ENCODE measurements around the gene SGCA.

The SGCA gene

DNA sequence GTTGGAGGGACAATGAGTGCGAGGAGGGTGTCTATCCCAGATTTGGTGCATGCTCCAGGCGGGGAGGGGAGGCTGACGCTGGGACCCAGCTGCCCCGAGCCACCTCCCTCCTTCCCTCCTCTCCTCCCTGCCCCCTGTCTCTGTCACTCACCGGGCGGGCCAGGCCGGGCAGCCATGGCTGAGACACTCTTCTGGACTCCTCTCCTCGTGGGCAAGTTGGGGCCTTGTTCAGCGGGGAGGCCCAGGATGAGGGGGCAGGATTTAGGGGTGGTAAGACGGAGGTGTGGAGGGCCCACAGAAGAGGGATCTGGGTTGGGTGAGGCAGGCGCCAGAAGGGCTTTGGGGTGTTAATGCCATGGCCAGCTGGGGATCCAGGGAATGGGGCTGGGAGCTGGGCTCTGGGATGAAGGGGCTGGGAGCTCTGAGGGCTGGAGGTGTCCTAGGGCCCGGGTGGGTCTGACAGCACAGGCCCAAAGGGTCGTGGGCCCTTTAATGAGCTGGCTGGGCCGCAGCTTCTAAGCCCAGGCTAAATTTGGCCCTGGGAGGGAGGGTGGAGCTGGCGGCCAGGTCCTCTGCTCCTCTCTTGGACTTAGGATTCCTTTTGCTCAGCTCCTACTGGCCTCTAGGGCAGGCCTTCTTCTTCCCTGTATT is at the start of gene SGCA:
Gene SGCA (plus strand): TSS at position 139 of the 651 bp plus-strand sequence. CDS start 36 bp downstream, at position 175.
- DNase-seq = no peak

DNA sequence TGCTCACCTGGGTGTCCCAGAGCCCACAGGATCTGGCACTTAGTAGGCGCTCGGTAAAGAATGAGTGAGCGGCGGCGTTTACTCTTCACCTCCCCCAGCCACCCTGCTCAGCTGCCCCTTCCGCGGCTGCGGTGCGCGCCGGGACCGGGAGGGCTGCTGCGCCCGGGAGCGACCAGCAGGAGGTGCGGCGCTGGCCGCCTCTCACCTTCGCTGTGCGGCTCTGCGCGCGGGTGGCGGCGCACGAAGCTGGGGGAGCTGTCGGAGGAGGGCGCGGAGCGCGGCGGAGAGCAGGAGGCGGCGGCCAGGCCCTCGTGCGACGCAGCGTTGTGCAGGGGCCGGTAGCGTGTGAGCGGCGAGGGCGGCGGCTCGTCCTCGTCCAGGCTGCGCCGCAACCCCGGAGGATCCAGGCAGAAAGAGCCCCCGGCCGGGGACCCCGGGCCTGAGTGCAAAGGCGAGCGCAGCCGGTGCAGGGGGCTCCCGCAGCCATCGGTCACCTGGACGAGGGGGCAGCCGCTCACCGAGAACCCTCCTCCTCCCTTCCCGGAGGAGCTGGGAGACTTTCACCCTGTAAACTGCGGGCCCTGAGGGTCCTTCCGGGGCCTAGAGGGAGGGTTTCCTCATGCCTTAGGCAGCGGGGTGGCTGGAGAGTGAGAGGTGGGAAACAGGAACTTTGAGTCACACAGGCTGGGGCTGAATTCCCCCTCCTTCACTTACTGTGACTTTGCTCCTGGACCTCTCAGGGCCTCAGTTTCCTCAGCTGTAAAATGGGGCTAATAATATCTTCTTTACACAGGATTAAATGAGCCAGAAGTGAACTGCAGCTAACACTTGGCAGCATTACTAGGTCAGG is 48.4 kb upstream of the SGCA start:
- peak; percentile 66 for DNase-seq

DNA sequence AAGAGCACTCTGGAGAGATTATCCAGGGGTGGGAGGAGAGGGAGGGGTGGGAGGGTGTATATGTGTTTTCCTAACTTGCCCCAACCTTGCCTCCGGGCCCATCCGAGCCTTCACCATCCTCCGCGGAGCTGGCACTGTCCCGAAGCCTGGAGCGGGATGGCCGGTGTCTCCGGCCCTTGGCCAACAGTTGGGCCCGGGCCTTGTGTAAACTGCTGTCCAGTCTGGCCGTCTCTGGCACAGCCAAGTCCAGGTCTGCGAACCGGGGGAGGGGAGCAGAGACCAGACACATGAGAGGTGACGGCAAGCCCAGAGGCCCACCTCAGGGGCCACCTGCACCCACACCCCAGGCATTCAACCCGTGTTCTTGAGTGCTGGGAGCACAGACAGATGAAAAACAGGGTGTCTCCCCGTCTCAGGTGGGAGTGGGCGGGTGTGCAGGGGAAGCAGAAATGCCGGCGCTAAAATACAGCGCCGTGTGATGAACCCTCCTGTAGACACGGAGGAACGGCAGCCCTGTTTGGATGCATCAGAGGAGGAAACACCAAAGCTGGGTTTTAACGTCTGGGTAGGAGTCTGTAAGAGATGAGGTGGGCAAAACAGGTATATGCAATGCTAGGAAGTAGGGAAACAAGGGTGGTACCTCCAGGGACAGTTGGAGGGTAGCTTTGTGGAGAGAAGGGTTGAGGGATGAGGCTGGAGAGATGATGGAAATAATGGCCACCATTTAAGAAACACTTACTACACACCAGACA is 47.6 kb upstream of the SGCA start:
- DNase-seq = no peak

DNA sequence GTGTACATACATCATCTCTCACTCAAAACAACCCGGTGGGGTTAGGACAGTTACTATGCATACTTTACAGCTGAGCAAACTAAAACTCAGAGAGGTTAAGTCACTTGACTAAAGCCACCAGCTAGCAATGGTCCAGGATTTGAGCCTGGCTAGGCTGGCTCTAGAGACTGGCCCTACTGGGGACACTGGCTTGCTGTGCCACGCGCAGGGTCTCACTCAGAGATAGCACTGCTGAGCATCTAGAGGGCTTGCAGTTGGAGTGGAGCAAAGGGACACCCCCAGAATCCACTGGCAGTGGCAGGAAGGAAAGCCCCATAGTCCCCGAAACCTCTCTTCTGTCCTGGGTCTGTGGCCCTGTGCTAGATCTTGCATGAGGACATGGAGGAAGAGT is 47.0 kb upstream of the SGCA start:
- no peak for DNase-seq

DNA sequence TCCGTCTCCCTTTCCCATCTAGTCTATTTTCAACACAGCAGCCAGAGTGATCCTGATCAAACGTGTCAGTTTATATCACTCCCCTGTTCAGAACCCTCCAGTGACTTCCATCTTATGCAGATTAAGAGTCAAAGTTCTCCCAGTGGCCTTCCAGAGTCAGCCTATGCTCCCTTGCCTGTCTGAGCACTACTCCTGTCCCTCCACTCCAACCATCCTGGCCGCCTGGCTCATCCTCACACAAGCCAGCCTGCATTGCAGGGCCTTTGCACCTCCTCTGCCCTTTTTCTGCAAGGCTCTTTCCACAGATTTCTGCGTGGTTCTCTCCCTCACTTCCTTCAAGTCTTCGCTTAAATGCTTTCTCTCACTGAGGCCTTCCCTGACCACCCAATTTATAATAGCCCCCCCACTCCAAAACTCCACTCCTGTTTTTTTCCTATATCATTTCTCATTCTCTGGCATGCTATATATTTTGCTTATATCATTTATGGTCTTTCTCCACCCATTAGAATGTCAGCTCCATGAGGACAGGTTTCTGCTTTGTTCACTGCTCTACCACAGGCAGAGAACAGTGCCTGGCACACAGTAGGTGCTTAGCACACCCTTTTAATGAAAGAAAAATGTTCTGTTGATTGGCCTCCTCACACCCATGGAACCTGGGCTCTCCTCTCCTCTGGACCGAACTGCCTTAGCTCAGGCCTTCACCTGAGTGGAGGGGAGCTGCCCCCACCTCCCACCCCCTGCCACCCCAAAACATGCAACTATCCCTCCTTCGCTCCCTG is 45.1 kb upstream of the SGCA start:
- no peak for DNase-seq

DNA sequence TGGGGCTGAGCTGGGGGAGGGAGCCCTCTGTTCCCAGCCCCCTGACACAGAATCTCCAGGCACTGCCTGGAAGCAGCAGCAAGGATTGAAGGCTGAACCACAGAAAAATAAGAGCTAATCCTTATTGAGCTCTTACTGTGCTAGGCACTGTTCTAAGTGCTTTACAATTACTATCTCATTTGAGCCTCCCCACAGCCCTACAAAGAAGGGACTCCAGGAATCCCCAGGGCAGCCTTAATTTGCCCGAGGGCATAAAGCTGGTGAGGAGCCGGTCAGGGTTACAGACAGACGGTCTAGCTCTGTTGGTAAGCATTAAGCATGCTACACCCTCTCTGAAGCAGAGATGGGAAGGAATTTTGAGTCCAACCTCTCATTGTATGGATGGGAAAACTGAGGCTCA is 42.9 kb upstream of the SGCA start:
- DNase-seq = no peak

DNA sequence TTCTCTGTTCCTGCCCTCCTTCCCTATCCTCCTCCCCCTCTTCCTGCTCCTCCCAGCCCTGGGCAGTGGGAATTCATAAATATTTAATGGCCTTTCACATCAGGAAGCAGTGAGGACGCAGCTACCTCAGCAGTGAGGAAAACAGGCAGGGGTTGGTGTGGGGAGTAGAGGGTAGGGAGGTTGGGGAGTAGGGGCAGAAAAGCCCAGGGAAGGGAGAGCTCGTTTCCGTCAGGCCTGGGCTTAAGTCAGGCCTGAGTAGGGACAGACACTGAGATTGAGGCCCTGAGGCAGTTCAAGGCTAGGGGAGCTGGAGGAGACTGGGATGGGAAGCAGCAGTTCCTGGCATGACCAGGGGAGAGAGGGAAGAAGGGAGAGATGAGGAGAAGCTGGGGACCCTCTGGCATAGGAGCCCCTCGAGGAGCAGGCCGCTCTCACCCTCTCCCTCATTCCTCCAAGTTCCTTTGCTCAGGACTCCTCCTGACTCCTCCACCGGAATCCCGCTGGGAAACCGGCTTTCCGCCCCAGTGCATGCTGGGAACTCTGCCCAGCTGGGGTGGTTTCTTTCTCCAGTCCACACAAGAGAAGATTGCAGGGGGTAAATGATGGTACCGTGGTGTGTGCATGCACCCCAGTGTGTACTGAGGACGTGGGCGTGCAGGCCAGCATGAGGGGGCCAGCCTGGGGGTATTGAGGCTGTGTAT is 42.0 kb upstream of the SGCA start:
- no peak for DNase-seq

DNA sequence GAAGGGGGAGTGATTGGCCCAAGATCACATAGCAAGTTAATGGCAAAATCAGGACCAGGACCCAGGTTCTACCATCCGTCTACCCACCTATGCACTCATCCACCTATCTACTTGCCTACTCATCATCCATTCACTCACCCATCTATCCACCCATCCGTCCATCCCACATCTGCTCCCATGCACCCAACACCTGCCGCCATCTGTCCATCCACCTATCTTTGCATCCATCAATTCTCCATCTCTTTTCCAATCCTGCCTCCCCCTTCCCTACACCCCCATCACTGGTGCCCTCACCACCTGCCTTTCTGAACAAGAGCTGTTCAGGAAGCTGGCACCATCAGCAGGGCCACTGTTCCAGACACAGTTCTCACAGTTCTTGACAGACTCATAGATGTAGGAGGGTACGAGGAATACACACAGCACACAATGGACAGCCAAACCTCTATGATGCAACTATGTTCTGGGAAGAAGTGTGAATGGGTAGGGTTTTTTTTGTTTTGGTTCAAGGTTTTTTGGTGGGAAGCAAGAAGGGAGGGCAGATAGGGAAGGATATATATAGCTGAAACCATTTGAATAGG is 40.3 kb upstream of the SGCA start:
- no peak for DNase-seq

DNA sequence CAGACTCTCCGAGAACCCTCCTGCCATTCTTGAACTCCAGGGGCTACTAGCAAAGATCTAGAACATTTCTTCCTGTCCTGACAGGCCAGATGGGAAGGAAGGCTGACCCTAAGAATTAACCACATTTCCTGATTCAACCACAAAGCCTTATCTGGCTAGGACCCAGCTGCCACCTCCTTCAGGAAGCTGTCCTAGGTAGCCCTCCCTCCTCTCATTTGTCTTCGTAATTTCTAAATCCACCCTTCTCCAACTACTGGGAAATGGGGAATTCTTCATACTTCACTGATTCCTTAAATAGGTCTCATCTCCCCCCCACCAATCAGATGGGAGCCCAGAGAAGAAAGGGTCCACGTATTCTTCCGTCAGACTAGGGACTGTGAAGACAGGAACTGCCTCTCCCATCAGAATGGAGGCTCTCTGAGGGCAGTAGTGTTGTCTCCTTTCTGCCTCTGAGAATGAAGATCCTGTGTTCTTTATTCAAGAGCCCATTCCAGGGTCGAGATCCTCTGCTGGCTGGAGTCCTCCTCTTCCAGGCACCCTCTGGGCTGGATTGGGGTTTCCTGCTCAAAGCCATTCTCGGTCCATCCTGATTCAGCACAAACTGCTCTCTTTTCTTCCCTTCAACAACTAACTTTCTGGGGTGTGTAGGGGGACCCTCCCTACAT is 38.0 kb upstream of the SGCA start:
- DNase-seq = no peak

DNA sequence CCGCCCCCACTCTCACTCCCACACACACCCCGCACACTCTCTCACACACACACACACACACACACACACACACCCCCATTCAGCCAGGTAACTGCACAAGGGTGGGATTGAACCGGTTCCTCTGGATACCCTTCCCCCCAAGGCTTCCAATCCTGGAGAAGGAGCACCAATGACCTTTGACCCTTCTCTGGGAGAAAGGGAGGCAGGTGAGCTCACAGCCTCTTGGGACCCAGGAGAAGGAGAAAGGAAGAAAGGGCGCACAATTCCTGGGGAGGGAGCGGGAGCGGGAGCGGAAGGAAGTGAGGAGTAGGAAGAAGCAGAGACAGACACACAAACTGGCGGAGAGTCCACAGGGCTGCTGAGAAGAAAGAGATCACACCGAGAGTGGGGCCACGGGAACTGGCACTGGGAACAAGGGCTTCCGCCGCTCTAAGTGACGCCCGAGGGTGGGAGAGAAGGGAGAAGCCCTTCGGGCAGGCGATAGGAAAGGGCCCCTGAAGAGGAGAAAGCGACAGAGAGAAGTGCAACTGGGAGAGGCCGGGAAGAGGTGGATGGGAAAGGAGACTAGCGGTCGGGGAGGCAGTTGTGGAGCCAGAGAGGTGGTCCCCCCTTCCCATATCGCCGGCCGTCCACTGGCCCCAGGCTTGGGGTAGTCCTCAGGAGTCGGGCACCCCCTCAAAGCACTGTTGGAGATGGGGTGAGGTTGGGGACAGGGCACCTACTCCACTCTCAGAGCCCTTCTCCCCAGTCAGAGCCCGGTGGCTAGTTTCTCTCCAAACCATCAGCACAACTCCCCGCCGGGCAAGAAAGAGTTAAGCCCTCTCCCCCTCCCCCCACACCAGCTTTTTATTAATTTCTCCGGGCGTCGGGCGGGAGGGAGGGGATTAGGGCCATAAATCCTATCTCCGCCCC is 37.1 kb upstream of the SGCA start:
- no peak for DNase-seq

DNA sequence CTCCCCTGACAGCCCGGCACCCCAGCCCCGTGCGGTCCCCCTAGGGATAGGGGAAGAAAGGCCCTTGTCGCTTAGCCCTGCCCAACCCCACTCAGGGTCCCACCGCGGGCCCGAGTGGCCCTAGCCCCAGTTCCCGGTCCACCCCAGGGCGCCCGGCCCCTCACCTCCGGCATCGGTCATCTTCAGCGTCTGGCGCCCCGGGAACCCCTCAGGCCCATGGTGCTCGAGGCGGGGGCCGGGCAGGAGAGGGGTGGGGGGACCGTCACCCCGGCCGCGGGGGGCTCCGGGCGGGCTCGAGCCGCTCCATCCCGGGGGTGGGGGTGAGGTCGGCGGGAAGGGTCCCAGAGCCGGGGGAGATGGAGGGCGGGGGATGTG is 36.5 kb upstream of the SGCA start:
- no peak for DNase-seq

DNA sequence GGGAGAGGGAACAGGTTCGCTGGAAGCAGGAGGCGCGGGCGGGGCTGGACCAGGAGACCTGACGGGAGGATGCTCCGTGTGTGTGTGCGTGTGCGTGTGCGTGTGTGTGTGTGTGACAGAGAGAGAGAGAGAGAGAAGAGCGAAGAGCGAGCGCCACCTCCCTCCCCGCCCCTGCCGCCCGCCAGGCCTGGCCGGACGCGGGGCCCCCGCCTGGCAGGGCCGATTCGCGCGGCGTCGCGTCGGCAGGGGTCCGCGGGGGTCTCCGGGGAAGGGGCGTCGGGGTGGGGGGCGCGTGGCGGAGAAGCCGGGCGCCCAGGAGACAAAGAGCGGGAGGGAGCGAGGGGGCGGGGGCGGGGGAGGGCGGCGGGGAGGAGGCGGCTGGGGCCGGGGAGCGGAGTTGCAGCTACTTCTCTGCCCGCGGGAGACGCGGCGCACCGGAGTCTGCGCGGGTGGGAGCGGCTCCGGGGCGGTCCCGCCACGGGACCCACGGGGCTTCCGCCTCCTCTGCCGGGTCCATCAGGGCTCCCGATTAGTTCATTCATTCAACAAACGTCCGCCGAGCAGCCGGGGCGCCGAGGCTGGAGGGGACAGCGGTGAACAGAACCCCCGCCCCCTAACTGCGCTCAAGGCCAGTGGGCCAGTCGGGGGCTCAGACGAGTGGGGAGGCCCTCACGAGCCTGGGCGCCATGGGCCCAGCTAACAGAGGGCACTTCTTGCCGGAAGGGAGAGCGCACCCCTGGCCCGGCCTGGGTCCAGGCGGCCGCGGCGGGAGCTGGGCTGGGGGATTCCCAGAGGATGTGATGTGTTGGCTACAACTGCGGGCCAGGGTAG is 35.9 kb upstream of the SGCA start, which contains the start of gene SAMD14:
Gene SAMD14 (minus strand): TSS at position 433 of the 831 bp plus-strand sequence. CDS start 5,201 bp downstream, outside the sequence.
- peak; percentile 36 for DNase-seq

DNA sequence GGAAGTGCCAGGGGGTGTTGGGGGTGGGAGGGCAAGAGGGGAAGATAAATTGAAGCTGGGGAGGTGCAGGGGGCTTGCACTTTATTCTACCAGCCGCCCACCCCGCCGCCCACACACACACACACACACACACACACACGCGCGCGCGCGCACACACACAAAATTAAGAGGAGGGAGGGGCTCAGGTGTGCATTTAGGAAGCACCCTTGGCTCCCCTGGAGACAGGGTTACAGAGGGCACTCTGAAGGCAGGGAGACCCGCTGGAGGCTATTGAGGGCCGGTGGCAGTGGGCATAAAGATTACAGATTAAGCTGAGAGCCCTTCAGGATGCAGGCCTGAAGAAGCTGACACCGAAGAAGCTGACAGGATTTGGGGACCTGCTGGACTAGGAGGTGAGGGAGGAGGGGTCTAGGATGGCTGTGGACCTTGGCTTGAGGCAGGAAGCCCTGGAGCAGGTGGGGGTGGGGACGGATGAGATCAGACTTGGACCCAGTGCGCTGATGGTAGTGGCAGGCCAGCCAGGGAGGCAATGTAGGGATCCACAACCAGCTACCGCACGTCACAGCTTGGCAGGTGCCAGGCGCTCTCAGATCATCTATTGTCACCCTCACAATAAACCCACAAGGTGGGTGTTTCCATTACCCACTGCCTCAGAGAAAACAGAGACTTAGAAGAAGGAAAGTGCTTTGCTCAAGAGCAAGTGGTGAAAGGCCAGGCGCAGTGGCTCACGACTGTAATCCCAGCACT is 35.1 kb upstream of the SGCA start:
- no peak for DNase-seq

DNA sequence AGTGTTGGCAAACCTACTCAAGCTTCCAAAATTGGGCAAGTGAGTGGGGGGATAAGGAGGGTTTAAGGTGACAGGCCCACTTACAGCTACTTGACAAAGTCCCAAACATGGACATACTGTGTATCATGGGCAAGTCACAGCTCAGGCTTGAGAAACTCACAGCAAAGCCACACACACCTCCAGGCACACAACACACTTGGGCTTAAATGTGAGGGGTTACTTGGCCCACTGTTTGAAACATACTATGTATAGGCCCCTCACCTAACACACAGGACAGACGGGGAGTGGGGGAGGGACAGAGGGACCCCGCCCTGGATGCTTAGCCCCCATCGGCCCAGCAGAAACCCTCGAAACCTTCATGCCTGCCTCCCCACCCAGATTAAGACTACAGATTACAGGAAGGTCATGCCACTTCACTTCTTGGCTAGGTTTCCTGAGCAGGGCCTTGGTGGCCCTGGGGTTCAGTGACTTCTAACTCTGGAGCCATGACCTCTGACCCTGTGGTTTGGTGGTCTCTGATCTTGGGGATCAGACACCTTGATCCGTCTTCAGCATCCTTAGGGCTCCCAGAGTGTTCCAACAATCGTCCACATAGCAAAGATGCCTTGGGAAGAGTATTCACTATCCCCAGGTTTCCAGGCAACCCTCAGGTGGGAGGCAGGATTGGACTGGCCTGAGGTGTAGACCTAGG is 33.6 kb upstream of the SGCA start:
- no peak for DNase-seq

DNA sequence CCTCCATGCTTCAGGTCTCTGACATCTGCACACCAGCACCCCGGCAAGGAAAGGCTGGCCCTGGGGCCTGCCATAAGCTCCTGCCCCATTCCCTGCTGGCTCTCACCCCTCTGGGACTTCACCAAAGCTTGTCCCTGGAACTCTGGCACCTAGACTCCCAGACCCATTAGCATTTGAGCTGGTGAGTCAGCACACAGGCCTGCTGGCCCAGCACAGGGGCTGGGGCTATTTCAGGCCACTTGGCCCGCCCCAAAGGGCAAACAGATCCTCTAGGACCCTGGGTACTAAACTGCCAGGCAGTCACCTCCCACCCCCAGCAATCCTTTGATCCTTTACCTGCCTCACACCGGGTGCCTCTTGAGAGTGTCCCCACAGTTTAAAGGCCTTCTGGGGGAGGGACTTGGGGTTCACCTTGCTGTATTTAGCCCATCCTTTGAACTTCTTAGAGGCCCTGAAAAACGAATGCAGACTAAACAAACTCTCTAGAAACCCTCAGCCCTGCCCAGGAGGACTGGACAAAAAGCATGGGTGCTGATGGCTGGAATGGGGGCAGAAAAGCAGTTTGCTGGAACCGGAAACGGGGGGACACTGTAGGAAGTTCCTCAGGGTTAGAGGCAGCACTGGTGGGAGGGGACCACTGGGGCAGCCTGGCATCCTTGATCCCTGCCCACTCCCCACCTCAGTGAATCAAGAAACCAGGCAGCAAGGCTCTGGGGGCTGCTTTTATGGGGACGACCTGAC is 32.6 kb upstream of the SGCA start:
- no peak for DNase-seq

DNA sequence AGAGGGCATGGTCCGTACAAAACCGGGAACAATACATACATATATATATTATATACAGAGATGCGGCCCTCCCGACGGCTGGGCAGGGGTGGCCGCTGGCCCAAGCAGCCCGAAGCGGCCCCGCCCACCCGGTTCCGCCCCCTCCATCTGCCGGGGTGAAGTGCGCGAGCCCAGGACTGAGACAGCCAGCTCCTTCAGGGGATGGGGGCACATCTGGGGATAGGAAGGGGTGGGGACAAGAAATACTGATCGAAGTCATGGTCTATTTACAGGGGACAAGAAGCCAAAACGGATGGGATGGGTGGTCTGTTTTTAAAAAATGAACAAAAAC is 32.1 kb upstream of the SGCA start:
- DNase-seq = no peak

Measured in stimulated activated CD4-positive, alpha-beta T cell treated with anti-CD3 and anti-CD28 coated beads, Interleukin-12 subunit alpha, Interleukin-12 subunit beta, amount 100 ng/mL, for 4 hours (primary cell).